OCI-M2 (cell line): ENCODE results near the gene POLR3GL.
"Not testable (repeated sequence)": the region's sequence is repeated elsewhere in the genome, so short reads cannot be mapped to it uniquely, and the experiment has no call there.

ENCODE experiments used
- DNase-seq: peaks from one replicate; lab custom pipeline; 2025; ENCODE audit not compliant: unreplicated experiment; lab: John Stamatoyannopoulos, UW

The POLR3GL gene, protein sequence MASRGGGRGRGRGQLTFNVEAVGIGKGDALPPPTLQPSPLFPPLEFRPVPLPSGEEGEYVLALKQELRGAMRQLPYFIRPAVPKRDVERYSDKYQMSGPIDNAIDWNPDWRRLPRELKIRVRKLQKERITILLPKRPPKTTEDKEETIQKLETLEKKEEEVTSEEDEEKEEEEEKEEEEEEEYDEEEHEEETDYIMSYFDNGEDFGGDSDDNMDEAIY

DNA sequence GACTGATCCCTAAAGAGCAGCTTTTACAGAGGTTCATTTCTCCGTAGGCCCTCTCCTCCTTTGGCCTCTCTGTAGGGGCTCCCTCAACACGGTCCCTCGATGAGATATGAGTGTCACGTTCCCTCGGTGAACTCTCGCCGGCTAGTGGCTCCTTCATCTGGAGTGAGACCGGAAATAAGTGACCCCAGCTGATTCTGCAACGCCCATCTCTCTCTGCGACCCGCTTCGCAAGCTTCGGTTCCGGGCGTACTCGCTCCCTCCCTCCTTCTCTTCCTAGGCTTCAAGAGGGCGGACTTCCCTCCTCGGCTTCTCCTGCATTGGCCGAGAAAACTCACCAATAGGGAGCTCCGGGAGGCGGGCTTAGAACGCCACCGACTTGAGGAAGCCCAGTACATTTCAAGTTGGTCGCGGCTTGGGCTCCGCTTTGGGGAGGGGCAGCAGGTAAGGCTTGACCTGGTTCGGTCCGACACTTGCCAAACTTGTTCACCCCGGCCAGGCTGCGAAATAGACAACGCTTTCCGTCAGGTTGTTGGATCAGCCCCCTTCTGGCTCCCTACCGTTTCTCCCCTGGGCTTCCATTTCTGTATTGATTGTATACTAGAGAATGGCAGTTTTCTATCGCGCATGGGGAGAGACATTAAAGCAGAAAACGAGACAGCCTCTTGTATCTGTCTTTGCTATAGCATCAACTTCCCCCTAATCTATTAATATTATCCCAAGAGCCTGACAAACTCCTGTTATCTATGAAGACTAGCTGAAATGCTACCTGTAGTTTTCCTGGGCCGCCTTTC, at the start of gene POLR3GL, which contains the start of gene ANKRD34A:
Gene POLR3GL (plus strand): TSS at position 363 of the 791 bp plus-strand sequence. CDS start 10,176 bp downstream, outside the sequence.
Gene ANKRD34A (minus strand): TSS at position 248 of the 791 bp plus-strand sequence. CDS start 2,816 bp downstream, outside the sequence.
- DNase-seq, result peak; percentile 82

DNA sequence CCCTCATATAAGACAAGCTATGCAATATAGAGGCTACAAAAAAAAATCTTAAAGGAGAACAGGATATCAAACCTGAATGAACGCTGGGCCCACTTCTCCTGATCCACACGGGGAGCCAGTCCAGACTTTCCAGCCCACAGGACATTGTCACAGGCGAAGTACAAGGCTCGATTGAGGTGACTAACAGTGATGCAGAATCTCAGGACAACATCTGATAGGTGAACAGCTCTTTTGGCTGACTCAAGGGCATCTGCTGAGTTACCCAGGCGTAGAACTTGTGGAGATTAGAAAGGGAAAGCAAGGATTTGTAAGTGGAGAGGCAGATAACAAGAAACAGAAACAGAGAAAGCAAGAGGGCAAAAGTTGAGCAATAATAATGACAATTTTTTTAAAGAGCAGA, 47.7 kb upstream of the POLR3GL start:
- no peak for DNase-seq

DNA sequence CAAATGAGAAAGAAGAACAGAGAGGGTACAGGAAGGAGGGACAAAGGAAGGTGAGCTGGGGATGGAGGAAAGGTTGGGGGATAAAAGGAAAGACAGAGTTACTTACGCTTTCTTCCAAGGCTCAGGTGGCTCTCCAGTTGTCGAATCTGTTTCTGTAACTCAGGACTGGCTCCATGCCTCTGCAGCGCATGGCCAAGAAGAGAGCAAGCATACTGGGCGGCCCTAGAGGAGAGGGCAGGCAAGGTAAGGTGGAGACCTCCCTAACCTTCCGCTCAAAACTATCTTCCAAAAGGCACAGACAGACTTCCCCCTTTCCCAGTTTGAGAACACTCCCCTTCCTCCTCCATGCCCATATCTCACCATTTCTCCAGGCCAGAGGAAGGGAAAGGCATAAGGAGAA, 46.9 kb upstream of the POLR3GL start:
- no peak for DNase-seq

DNA sequence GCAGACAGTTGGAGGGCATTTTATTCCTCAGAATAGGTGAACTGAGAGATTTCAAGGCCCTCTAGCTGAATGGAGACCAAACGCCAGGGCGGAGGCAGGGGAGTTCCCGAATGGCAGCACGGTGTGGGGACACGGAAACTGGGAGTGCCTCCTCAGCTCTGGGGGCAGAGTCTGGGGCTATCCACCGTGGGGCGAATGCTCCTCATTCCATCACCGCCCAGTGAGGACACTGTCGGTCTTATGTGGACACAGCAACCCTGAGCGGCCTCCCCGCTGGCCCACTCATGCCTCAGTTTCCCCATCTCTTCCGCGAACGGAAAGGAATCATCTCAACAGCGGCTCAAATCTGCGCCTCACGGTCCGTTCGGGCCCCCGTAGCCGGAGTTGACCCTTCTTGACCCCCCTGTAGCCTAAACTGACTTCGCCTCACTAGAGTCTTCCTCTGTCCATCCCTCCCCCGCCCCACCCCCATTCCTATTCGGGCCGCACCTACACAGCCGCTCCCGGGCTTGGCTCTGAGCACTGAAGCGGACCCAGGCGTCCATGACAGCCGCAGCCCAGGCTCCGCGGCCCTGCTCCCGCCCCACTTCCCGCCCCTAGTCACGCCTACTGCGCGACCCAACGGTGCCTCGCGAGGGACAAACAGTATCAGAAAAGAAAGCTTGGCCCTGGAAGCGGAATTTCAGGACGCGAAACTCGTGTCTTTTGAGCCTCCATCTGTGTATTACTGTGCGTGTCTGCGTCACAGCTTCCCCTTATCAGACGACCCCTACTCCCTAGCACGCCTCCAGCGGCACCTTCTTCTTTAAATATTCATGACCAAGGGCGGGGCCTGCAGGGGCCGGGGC, 46.1 kb upstream of the POLR3GL start, which contains the start of gene PEX11B:
Gene PEX11B (minus strand): TSS at position 574 of the 848 bp plus-strand sequence. CDS start 29 bp downstream, at position 545.
- peak; percentile 66 for DNase-seq

DNA sequence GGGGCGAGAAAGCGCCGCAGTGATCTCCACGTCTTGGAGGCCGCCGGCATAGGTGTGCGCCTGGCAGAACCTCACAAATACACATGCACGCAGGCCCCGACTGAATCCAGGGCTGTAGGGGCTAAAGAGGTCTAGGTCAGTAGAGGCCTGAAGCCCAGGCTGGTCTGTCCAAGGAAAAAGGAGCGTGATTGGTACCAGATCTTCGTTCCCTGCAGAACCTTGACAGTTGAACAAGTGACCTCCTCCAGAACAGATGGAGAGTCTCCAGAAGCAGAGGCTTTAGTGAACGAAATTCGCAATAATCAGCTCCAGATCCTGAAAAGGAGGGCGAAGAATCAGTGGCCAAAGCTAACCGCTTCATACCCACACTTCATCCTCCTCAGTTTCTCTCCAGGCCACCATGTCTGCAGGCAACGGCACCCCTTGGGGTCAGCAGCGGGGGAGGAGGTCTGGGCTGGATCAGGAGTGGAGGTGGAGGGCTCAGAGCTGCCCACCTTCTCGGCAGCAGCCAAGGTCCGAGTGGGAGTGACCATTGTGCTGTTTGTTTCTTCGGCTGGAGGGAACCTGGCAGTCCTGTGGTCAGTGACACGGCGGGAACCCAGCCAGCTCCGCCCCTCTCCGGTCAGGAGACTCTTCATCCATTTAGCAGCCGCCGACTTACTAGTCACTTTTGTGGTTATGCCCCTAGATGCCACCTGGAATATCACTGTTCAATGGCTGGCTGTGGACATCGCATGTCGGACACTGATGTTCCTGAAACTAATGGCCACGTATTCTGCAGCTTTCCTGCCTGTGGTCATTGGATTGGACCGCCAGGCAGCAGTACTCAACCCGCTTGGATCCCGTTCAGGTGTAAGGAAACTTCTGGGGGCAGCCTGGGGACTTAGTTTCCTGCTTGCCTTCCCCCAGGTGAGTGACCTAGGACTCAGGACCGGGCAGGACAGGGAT, 45.2 kb upstream of the POLR3GL start:
- peak; percentile 10 for DNase-seq

DNA sequence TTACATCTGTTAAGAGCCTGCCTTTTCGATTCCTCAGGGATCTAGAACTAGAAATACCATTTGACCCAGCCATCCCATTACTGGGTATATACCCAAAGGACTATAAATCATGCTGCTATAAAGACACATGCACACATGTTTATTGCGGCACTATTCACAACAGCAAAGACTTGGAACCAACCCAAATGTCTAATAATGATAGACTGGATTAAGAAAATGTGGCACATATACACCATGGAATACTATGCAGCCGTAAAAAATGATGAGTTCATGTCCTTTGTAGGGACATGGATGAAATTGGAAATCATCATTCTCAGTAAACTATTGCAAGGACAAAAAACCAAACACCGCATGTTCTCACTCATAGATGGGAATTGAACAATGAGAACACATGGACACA, 44.2 kb upstream of the POLR3GL start:
- not testable (repeated sequence) for DNase-seq

DNA sequence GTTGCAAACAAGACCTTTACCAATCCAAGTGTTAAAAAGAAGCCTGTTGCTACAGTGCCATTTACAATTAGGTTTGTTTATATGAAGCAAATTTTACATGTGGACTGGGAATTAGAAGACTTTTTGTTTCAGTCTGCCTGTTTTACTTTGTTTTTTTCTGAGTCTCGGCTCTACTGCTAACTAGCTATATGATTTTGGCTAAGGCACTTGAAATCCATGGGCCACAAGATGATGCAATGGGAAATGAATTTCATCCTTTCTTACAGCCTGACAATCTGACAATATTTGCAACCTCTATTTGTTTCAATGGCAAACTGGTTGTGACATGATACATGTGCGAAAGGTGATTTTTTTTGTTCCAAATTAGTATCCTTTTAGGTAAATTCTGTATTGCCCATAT, 42.2 kb upstream of the POLR3GL start:
- no peak for DNase-seq

DNA sequence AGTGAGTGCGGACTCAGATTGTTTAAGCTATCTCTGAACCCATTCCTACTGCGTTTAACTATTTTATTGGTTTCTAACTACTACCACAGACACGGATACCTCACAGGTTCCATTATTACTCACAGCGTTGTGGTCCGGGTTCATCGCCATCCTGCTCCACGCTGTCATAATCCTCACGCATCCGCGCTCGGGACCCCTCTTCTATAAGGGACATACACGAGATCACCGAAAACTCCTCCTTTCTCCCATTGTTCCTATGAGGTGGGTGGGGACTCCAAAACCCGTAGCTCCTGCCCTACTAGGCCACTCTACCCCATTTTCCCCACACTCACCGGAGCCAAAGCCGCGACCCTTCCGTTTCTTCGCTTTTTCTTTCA, 37.8 kb upstream of the POLR3GL start:
- DNase-seq, result no peak

DNA sequence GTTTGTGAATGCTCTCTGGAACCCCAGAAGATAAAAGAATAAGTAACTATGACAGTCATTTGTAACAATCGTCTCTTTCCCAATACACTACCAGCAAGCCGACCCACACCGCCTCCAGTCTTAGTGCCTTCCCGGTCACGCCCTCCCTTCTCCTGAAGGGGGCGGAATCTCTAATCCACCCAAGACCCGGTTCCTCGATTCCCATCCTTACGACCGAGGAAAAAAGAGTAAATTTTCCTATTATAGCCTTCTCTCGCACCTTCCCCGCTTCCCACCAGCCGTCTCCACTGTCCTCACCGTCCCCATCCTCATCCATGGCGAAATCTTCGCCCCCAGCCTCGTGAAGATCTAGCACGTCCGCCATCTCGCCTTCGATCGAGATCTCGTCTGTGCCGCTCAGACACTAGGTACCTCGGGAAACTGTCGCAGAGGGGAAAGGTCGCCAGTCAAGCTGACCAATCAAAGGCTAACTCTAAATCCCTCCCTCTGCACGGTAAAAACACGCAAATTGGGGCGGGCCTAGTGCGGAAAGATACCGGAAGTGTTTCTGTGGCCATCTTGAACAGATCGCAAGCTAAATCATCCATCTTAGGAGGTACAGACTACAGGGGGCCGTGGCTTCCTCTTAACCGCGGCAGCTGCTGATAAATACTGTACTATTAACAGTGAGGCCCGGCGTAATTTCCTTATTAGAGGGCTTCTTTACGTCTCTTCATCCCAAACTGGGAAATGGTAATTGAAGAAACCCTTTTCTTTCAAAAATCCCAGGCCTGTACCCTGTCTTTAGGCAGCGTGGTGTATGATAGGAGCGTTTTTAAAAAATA, 37.2 kb upstream of the POLR3GL start, which contains the start of gene RBM8A:
Gene RBM8A (minus strand): TSS at position 422 of the 824 bp plus-strand sequence. CDS start 58 bp downstream, at position 364.
- peak; percentile 47 for DNase-seq

DNA sequence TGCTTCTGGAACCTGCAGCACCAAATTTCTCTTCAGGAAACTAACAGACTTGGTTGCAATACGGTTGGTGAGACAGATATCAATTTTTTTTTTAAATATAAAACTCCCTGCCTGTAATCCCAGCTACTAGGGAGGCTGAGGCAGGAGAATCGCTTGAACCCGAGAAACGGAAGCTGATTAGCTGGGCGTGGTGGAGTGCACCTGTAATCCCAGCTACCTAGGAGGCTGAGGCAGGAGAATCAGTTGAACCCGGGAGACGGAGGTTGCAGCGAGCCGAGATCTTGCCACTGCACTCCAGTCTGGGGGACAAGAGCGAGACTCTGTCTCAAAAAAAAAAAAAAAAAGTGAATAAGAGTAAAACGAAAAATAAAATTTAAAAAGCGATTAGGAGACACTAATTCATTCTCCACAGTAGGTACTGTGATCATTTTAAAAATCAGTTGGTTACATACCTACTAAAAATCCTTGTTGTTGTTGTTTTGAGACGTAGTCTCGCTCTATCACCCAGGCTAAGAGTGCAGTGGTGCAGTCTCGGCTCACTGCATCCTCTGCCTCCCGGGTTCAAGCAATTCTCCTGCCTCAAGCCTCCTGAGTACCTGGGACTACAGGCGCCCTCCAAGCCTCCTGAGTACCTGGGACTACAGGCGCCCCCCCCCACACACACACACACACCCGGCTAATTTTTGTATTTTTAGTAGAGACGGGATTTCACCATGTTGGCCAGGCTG, 36.4 kb upstream of the POLR3GL start:
- DNase-seq, result no peak

DNA sequence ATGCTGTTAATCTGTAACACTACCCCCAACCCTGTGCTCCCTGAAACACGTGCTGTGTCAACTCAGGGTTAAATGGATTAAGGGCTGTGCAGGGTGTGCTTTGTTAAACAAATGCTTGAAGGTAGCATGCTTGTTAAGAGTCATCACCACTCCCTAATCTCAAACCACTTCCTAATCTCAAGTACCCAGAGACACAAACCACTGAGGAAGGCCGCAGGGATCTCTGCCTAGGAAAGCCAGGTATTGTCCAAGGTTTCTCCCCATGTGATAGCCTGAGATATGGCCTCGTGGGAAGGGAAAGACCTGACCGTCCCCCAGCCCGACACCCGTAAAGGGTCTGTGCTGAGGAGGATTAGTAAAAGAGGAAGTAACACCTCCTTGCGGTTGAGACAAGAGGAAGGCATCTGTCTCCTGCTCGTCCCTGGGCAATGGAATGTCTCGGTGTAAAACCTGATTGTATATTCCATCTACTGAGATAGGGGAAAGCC, 31.9 kb upstream of the POLR3GL start:
- not testable (repeated sequence) for DNase-seq

DNA sequence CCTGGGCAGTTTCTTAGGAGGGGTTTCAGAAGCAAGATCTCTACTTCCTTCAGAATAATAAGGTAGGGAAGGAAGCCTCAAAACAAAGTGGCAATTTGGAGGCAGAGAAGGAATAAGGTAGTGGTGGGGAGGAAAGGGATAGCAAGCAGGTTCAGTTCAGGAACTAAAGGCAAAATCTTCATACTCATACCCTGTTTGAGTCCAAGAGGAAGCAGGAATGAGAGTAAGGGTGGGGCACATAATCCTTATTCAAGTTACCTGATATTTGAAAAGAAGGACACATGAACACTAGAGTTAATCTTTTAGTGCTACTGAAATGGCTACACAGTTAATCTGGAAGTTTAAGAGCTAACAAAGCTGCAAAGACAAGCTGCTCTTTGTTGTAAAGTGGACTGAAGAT, 28.8 kb upstream of the POLR3GL start:
- no peak for DNase-seq

DNA sequence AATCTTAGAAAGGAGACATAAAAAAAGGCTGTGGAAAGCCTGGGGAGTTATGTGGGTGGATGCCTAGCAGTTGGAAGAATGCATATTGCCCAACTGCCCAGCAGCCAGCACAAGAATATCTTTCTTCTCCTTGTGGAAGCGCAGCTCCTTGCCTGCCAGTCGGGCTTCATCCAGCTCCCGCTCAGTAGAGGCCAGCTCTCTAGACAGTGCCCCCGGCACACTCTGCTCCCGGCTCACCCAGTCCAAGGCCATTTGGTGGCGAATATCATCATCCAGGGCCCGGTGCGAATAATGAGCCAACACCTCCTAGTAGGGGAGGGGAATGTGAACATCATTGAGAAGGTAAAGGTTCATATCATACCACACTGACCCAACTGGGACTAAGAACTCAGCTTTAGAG, 28.2 kb upstream of the POLR3GL start:
- no peak for DNase-seq

DNA sequence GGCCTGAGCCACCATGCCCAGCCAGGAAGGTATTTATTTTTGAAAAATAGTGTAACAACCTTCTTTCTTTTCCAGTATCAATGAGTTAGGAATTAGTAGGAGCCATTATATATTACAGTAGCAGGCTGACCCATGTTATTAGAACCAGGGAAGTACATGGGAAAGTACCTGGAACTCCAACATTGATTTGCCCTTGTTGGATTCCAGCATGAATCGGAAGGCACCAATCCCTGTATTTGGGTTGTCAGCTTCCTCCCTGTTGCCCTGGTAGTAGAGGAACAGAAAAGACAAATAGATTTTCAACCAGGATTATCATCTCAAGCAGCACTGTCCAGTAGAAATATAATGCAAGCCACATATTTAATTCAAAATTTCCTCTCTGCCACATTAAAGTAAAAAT, 27.1 kb upstream of the POLR3GL start:
- no peak for DNase-seq

DNA sequence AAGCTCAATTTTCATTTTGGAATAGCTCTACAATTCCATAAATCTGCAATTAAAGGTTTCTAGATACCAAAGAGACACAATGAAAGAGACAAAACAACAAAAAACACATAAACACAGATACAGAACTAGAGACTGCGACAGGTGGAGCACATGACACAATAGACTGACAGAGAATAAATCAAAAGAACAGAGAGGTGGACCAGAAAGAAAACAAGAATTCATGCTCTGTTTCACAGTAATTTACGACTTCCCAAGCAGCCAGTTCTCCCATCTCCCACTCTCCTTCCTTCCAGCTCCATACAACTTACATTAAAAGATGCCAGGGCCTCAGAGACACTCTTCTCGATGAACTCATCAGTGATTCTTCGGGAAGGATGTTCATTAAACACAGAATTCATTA, 22.1 kb upstream of the POLR3GL start:
- DNase-seq, result no peak

DNA sequence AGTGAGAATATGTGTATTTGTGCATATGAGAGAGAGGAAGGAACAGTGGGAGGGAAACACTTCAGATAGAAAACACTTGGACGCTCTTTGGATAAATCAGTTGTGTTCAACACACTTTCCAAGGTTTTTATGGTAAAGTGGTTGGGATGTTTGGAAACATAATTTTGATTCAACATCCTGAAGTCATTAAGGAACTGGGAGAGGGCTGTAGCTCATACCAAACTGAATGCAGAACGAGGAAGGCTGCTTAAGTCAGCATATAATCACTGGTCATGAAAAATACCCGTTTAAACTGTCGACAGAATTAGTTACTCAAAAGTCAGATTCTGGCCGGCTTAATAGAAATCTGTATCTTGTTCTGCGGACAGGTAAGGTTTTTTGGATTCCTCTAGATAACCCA, 21.6 kb upstream of the POLR3GL start:
- DNase-seq, result no peak

DNA sequence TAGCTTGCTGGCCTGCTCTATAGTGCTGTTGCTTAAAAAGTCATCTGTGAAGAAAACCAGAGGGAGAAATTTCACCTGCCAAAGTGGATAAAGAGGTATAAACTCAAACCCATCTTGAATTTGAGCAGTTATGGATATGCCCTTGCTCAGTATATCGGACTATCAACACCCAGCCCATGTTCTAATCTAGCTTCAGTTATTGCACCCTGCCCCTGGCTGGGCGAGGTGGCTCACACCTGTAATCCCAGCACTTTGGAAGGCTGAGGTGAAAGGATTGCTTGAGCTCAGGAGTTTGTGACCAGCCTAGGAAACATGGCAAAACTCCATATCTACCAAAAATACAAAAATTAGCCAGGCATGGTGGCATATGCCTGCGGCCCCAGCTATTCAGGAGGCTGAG, 20.0 kb upstream of the POLR3GL start:
- no peak for DNase-seq

DNA sequence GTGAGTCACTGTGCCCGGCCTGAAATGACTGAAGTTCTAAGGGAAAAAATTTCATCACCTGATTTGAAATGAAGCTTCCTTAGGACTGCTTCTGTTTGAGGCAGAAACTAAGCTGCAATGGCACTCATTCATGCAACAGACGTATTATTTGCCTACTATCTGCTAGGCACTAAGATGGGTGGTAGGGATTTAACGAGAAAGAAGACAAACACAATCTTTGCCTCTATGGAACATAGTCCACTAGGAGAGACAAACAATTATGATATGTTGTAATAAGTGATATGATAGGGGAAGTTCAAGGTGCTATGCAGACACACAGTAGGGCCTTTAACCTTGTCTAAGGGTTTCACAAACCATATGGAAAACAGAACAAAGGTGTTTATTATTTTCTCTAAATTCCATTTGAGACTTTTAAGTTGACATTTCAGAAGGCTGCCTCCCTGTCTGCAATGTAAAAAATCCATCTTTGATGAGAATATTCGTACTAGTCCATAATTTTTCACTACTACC, 18.0 kb upstream of the POLR3GL start:
- DNase-seq, result no peak
